SH-SY5Y (cell line): ENCODE results near the gene MICAL2.

Source experiments
- GATA2 ChIP-seq: IDR thresholded peaks from 2 replicates; pipeline ENCODE4 v1.6.1; 2011; ENCODE audit warnings: mild to moderate bottlenecking, low read depth, low read length
- GATA3 ChIP-seq: IDR thresholded peaks from 2 replicates; pipeline ENCODE4 v1.6.1; 2011; ENCODE audit warnings: low read depth, mild to moderate bottlenecking, low read length, moderate library complexity

DNA sequence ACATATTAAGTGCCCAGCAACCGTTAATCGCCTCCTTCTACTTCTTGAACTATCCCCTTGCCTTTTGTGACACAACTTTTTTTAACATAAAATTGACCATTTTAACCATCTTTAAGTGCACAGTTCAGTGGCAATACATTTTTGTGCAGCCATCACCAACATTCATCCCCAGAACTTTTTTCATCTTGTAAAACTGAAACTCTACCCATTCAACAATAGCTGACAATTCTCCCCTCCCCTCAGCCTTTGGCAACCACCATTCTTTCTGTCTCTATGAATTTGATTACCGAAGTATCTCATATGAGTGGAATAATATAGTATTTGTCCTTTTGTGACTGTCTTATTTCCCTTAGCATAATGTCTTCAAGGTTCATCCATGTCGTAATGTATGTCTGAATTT is 66.0 kb downstream of the MICAL2 start:
- TF ChIP-seq GATA2 (no peak), GATA3 (no peak)
